Effector CD8-positive, alpha-beta T cell (primary cell): Measurements from ENCODE around the gene PPP1R18.

Source experiments
- DNase-seq: peaks from one replicate; lab custom pipeline; 2025; lab: John Stamatoyannopoulos, UW

The PPP1R18 gene

DNA sequence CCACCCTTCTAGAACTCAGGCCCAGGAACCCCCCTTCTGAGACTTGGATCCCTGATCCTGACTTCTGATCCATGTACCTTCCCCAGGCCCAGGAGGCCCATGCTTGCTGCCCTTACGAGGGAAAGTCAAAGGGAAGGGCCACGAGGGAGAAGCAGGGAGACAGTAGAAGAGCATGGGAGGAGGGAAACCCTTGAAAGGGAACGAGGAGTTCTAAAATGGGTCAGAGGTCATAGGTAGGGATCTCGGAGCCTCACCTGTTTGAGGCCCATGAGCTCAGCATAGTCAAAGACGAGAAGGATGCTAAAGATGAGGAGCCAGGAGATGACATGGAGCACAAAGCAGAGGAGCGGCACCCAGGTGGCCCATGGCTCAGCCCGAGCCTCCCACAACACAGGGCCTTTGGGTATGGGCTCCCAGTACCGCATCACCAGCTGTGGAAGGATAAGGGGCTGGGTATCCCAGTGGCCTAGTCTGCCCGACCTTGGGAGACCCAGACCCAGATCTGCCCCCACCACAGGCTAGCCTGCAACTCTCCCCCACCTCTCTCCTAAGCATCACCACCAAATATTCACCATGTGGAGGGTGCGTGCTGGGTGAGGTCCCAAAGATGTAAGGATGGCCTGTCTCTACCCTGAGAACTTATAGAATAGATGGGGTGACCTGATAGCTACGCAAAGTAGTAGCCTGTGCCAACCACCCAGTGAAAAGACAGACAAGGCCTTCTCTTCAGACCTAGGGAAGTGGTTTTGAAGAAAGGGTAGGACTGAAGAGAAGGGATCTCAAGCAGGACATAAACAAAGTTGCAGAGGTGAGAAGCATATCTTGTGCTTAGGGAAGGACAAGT, 2.8 kb upstream of the PPP1R18 start:
- no peak for DNase-seq

DNA sequence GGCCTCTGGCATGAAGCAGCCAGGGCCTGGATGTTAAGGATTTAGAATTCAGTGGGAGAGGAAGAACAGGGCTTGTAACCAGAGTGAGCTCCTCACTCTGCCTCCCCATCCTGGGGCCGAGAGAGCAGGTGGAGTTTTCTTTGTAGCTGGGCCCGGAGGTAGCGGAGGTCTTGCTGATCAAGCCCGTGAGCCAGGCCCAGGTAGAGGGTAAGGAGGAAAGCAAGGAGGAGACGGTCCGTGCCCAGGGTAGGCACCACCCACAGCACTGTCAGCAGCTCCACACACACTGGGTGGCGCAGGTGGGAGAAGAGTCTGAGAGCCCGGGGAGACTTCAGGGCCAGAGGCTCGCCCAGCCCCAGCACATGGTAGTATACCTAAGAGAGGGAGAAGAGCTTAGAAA, 2.1 kb upstream of the PPP1R18 start:
- DNase-seq: no peak

DNA sequence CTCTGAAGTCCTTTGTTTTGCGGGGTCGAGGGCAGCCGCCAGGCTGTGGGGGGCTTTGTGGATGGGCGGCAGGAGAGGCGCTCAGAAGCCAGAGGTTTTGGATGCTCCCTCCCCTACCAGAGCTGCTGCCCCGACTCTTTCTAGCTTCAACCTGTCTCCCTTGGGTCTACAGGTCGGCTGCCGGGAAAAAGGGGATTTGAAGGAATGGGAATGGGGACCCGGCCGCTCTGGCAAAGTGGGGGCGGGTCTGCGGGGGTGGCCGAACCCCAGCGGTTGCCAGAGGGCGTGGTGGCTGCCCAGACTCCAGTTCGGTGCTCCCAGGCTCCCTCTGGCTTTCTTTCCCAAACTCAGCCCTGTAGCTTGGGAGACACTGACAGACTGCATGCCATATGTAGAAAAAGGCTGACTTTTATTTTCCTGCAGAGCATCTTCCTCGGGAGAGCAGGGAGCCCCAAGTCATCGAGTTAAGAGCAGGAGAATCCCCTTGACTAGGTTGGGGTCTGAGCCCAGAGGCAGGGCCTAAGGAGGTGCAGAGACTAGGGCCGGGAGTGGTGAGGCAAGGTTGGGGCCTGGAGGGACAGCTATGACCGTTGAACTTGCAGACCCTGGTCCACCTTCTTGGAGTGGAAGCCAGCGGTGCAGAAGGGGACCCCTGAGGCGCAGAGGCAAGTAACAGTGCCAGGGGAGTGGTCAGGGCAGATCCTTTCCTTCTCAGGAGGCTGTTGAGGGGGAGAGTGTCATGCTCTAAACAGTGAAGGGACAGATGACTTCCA, 1.4 kb upstream of the PPP1R18 start:
- DNase-seq: no peak

DNA sequence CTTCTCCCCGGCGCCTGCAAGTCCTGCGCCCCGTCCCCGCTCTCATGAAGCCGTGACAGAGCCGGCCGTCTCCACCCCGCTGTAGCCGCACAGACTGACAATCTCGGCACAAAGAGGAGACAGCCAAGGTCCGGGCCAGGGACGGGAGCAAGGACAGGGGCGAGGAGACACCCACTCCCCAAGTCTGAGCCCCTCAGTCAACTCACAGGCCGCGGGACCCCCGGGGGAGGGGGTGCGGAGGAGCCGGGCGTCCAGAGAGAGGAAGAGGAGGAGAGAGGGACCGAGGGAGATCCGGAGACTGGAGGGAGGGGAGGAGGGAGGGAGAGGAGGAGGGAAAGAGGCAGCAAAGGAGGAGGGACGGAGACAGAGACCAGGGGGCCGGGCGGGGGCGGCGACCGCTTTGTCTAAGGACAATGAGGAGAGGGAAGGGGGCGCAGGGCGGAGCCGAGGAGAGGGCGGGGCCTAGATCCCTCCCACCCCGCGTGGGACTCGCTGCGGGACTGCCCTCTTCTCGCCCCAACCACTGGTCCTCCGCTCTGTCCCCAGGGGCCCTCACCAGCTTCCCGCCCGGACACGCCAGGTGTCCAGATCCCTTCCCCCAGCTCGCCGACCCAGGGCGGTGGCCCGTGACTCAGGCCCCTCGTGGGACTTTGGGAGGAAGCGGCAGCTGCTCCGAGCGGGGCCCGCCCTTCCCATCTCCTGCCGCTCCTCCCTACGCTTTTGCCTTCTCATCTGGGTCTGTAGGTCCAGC, 638 bp upstream of the PPP1R18 start:
- peak; percentile 72 for DNase-seq

DNA sequence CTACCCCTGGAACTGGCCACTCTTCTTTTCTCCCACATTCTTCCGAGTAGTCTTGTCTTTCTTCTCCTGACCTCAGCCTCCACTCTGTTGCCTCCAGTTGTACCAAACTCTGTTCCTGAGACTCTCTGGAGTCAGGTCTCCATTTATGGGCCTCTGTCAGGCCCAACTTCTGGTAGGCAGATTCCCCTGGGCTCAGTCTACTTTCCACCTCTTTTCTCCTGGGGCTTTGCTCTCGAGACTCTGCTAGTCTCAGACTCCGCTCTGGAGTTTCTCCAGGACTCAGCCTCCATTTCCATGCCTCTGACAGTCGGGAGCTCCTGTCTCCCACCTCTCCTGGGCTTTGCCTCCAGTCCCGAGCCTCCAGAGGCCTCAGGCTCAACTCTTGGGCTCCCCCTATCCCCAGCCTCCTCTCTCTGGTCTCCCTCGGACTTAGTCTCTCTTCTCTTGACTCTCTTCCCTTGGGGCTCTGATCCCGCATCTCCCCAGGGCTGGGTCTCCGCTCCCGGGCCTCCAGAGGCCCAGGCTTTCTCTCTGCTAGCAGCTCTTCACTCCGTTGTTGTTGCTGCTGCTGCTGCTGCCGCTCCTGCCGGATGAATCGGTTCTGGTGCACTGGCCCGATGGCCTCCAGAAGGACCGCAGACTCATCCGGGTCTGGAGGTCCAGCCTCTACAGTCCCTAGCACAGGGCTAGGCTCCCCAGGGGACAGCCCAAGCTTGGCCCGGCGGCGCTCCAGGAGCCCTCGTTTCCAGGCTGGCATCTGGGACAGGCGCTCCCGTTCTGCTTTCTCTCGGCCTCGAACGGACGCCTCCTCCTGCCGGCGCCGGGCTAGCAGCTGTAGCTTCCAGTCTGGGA, 1.1 kb downstream of the PPP1R18 start:
- DNase-seq: no peak

DNA sequence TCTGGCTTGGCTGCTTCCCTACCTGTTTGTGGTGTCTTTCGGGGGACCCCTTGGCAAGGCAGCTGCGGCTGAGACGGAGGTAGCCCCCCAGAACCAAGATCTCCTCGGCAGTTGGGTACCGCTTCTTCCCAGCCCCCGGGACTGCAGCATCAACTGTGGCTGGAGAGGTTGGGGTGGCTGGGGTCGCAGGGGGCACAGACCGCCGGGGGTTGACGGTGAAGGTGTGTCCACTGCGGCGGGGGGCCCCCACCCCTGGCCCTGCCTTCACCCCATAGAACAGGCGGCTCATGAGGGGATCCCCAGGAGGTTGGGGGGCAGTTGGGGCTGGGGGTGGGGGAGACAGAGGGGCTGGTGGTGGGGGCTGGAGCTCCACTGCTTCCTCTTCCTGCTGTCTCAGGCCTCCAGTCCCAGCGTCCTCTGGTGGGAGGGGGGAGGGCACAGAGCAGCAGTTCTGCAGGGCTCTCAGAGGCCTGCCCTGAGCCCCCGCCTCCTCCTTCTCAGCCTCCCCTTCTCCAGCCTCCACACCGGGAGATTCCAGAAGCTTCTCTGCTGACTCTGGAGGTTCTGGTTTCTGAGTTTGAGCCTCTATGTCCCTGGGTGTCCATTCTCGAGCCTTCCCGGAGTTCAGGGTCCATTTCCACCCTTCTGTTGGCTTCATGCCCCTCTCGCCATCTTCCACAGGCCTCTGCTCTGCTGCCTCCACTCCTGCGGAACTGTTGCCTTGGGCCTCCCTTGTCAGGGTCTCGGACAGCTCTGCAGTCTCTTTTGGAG, 1.9 kb downstream of the PPP1R18 start:
- DNase-seq: peak; percentile 26

DNA sequence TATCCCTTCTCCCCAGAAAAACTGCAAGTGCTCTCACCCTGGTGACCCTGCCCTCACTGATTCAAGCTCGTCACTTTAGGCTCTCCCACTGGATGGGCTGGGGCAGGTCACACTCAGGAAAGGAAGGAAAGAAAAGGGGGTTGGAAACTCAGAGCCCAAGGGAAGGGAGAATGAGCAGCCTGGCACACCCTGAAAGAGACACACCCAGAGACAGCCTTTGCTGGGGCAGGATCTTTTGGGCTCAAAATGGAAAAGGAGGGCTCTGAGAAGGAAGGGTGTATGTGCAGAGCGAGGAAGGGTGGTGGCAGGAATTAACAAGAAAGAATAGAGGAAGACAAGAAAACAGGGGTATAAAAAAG, 2.5 kb downstream of the PPP1R18 start:
- no peak for DNase-seq

DNA sequence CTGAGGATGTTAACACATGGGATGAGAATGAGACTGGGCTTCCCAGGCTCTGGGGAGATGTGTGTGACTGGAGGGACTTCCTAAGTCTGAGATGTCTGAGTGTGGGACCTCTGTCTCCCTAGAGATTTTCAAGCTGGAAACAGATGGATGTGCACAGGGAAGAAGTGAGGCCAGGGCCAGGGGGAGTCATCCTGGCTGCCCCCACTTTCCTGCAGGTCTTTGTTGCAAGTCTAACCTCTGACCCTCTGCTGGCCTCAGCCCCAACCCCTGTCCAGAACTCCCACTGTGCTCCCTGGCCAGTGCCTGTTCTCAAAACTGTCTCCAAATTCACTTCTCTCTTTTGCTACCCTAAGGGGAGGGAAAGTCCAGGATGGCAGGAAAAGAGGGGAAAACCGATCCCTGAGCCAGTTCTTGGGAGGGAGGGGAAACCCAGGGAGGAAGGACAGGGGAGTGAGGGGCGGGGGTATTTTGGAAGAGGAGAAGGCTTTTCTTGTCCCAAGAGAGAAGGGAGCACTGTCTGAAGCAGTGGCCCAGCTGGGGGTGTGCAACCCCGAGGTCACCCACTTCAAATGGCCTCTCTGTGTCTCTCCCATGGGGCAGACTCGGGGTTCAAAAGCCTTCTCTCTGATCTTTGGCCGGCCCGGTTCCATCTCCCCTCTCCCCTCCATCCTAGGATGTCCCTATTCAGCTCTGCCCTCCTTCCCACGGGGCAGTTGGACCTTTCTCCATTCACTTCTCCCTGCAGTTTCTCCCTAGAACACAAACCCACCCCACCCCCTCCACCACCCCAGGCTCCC, 3.1 kb downstream of the PPP1R18 start:
- DNase-seq: no peak

DNA sequence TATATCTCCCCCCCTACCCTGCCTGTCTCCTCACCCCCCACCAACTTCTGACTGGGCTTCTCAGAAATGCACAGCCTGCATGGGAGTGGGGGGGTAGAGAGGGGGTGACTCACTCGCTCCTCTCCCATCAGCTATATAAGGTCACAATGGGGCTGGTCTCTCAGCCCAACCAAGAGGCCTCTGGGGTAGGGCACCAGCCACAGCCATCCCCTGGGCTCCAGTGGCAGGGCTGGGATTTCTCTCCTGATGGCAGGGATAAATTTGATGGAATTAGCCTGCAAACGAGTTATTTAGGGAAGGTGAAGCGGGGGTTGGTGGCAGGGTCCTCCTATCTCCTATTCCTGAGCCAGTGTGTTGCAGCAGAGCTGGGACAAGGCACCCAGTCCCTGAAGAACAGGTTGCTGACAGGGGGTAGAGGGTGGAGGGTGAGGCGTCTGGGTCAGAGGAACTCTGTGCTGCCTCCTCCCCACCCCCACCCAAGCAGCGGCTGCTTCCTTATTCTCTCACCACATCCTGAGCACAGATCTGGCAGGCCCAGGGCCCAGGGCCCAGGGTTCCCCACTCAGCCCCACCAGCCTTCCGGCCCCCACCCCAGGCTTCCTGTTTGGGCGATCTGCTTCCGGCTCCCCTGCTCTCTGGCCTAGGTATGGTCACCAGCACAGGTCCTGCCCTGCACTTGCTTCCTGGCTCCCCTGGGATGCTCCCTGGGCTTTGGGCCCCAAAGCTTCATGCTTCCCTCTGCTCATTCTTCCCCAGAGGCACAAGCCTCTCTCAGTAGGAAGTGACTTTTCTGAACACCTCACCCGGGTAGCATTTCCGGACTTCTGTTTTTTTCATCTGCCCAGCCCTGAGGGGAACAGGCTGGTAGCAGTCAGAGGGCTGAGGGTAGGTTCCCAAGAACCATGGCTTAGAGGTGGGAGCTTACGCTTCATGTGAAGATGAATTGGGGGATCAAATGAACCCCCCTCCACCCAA, 4.0 kb downstream of the PPP1R18 start:
- peak; percentile 66 for DNase-seq

DNA sequence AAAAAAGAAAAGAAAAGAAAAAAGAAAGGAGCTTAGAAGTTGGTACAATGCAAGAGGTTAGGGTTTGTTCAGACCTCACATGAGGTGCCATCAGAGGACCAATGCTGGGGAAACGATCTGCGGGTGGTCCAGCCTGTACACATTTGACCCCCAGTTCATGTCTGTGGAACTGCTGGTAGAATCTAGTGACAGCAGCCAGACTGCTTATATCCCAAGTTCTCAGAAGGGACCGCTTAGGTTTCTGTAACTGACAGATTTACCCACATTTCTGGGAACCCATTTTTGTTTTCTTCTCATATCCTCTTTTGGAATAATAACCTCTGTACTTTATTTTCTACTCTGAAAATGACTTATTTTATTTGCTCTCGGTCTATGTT, 4.7 kb downstream of the PPP1R18 start:
- DNase-seq: no peak

DNA sequence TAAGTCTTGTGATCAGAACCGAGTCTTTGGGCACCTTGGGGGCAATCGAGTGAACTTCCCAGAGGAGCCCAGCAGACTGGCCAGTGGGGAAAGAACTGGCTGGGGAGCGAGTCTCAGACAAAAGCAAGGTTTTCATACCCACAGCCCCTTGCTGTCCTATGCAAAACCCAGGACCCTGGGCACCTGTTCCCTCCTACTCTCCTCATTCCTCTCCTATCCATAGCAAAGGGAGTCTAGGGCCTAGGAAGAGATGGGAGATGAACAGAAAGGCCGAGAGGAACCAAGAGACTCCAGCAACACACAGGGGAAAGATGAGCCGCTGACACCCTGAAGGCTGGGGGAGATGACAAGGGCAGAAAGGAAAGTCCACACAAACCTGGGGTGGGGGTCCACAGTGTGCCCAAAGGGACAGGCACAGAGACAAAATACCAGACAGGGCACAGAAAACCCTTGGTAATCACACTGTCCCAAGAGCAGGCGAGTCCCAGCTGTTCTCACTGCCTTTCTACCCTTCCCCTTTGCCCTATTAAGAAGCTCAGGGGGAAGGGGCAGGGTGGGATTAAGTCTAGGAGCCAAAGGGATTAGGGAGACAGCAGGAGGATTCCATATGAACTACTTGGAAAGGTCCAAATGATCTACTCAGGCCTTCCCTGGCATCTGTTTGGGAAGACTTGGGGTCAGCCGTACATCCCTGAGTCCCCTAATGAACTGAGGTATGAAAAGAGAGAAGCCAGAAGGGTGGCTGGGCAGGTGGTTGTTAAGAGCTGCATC, 6.5 kb downstream of the PPP1R18 start:
- DNase-seq: no peak

DNA sequence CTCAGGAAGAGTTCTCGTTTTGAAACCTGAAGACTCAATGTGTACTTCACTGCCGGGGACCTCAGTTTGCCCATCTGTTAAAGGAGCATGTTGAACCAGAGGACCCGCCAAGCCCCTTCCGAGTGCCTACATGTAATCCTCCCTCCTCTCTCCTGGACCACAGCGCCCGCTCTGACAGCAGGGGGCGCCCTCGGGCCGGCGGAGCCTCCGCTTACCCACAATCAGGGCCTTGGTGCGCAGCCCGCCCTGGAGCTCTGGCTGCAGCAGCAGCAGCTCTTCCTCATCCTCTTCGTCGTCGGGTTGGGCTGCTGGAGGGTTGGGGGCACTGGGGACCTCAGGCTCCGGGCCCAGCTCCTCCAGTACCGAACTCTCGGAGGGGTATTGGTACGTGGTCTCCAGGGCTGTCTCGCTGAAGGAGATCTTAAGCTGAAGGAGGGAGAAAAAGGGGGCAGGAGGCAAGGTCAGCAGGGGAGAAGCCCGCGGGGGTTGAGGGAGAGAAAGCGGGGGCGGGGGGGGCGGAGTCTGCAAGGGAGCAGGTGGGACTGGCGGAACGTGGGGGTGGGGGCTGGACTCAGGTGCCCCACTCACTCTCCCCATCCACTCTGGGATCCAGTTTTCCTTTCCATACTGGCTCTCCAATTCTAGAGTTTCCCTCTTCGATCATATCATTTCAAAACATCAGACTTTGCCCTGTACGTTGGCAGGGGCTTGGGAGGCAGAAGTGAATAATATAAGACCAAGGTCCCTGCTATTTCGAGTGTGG, 7.3 kb downstream of the PPP1R18 start:
- DNase-seq: peak; percentile 89

DNA sequence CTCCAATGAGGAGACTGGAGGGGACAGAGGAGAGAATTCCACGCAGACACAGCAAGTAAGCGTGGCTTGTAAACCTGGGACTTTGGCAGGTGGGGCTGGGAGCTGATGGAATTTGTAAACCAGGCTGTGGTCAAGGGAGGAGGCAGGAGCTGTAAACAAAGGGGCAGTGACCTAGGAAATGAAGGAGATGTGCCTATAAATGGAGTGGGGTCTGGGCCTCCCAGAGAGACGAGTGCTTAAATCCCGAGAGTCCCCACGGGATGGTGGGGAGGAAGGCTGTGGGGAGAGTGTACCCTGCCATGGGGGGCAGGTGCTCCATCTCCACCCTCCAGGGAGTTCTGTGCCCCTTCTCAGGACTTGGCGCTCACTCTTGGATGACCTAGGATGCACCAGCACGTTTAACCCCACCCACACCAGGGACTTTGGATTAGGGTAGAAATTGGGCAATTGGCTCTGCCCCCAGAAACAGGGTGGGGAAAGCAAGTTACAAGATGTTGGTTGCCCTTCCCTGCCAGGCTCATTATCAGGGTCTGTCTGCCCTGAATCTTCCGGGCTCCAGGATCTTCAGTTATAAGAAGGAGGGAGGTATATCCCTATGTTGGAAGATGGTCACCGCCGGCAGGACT, 9.7 kb downstream of the PPP1R18 start:
- DNase-seq: no peak

DNA sequence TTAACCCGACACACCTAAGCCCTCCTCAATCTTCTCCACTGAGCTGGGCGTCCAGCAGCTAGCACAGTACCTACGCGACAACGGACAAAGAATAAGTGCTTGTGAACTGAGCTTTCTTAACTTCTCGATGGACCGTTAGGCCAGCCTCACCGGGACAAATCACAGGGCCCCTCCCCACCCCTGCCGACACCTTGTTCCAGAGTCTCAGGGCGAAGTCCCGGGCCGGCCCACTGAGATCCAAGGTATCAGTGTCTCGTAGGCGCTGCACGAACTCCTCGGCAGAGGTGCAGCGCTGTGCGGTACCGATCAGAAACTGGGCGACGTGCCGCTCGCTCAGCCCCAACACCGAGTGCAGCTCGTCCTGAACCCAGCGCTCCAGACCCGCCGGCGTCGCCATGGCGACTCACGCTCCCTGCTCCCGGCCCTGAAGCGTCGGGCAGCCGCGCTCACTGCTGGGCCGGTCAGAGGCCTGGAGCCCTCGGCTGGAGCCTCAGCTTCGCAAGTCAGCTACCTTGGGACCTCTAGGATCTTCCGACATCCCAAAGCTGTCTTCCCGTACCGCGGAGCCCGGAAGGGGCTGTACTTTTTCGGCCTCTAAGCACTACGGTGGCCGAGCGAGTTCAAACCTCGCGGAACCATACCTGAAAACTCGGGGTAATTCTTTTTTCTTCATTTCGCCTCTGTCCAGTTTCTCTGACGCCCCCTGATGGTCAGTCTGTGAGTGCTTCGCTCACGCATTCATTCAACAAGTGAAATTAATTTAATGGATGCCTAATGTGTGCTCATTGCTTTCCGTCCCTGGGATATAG, 13.8 kb downstream of the PPP1R18 start, which contains the start of gene DHX16:
DHX16 (minus strand) TSS at position 562 of the 809 bp plus-strand sequence; CDS start at position 397, 165 bp downstream.
- DNase-seq: peak; percentile 84

DNA sequence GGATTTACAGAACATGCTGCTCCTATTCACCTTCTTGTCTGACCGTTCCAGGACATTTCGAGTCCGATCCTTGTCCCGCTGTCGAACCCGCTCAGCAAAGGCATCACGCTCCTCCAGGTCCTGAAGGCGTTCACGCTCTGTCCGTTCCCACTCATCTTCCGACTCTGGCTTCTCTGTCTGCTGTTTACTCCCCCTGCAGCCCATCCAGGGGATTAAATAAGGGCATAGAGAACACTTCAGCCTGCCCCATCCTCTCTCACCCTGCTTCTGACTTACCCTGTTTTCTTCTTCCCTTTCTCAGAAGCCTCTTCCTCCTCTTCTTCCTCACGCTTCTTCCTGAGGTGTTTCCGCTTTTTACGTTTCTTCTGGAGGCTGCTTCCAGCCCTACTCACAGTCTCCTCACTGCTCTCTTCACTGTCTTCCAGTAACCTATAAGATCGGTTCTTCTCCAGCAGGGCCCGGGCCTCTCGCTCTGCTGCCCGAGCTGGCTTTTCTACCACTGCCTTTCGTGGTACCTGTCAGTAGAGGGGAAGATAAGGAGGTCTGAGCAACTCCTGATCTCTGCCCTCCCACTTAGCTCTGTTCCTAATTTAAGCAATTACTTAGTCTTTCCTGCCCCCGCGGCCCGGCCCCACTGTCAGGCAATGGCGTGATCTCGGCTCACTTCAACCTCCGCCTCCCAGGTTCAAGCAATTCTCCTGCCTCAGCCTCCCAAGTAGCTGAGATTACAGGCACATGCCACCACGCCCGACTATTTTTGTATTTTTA, 15.5 kb downstream of the PPP1R18 start:
- DNase-seq: no peak
